GM19467 (cell line): ENCODE results near the gene LNX1.

ENCODE experiments used
- ATAC-seq: cut with Tn5 transposase; IDR thresholded peaks from one replicate; pipeline ENCODE4 v1.9.1; 2021; ENCODE audit warnings: mild to moderate bottlenecking, moderate library complexity; ENCODE audit not compliant: unreplicated experiment

The LNX1 gene

GRCh38 chr4:53591372-53591892, at the start of gene LNX1:
LNX1 (minus strand) TSS chr4:53591486; CDS start chr4:53574002, 17,484 bp downstream.
- no peak for ATAC-seq

GRCh38 chr4:53640576-53641453, 49.5 kb upstream of the LNX1 start:
- peak; percentile 60 for ATAC-seq

- no peak for ATAC-seq
Measured at GRCh38 chr4:53638919-53639318, 47.6 kb upstream of the LNX1 start.

GRCh38 chr4:53637348-53637747, 46.1 kb upstream of the LNX1 start:
- ATAC-seq: no peak

- ATAC-seq: no peak
Measured at GRCh38 chr4:53635697-53636483, 44.6 kb upstream of the LNX1 start.

- ATAC-seq: no peak
Measured at GRCh38 chr4:53633608-53634007, 42.3 kb upstream of the LNX1 start.

GRCh38 chr4:53629296-53629695, 38.0 kb upstream of the LNX1 start:
- ATAC-seq: no peak

- no peak for ATAC-seq
Measured at GRCh38 chr4:53626491-53626890, 35.2 kb upstream of the LNX1 start.

- ATAC-seq: no peak
Measured at GRCh38 chr4:53625888-53626287, 34.6 kb upstream of the LNX1 start.

GRCh38 chr4:53622739-53623151, 31.5 kb upstream of the LNX1 start:
- ATAC-seq: no peak

- ATAC-seq: no peak
Measured at GRCh38 chr4:53620956-53621355, 29.7 kb upstream of the LNX1 start.

GRCh38 chr4:53619431-53619830, 28.1 kb upstream of the LNX1 start:
- no peak for ATAC-seq

- ATAC-seq: no peak
Measured at GRCh38 chr4:53618321-53618720, 27.0 kb upstream of the LNX1 start.

- no peak for ATAC-seq
Measured at GRCh38 chr4:53617101-53617680, 25.9 kb upstream of the LNX1 start.

GRCh38 chr4:53616219-53616618, 24.9 kb upstream of the LNX1 start:
- ATAC-seq: no peak

- ATAC-seq: no peak
Measured at GRCh38 chr4:53614591-53614990, 23.3 kb upstream of the LNX1 start.

- no peak for ATAC-seq
Measured at GRCh38 chr4:53613428-53613827, 22.1 kb upstream of the LNX1 start.

- no peak for ATAC-seq
Measured at GRCh38 chr4:53608649-53609048, 17.4 kb upstream of the LNX1 start.

GRCh38 chr4:53608242-53608641, 17.0 kb upstream of the LNX1 start:
- no peak for ATAC-seq

- no peak for ATAC-seq
Measured at GRCh38 chr4:53605783-53606182, 14.5 kb upstream of the LNX1 start.

GRCh38 chr4:53602390-53602789, 11.1 kb upstream of the LNX1 start:
- no peak for ATAC-seq
